NT2/D1 (cell line): ENCODE data around the gene SFN.

Experiments
- SUZ12 ChIP-seq: IDR thresholded peaks from 2 replicates; pipeline ENCODE4 v1.6.1; 2011; ENCODE audit not compliant: insufficient read length, insufficient read depth; ENCODE audit errors: extremely low read depth
- YY1 ChIP-seq: IDR thresholded peaks from 2 replicates; pipeline ENCODE4 v1.6.1; 2011; ENCODE audit not compliant: insufficient read length, insufficient read depth

- TF ChIP-seq SUZ12 (no peak), YY1 (no peak)
Measured at GRCh38 chr1:26848499-26848898, 14.4 kb upstream of the SFN start.
